ENCODE data around the gene PLA2G2F.

DNA sequence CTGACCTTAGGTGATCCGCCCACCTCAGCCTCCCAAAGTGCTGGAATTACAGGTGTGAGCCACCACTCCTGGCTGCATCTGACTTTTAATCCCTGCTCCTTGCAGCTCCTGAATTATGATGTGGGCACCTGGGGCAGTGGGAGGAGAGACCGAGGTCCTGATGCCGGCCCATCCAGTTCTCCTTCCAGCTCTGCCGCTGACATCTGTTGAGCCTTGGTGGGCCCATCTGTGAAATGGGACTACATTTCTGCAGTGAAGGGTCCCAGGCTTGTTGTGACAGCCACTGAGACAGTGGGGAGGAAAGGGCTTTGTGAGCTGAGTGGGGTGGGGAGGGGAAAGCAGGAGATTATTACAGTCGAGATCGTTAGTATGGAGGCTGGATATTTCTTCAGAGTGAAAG is 11.8 kb downstream of the PLA2G2F start:
- TF ChIP-seq, protein P1, sequence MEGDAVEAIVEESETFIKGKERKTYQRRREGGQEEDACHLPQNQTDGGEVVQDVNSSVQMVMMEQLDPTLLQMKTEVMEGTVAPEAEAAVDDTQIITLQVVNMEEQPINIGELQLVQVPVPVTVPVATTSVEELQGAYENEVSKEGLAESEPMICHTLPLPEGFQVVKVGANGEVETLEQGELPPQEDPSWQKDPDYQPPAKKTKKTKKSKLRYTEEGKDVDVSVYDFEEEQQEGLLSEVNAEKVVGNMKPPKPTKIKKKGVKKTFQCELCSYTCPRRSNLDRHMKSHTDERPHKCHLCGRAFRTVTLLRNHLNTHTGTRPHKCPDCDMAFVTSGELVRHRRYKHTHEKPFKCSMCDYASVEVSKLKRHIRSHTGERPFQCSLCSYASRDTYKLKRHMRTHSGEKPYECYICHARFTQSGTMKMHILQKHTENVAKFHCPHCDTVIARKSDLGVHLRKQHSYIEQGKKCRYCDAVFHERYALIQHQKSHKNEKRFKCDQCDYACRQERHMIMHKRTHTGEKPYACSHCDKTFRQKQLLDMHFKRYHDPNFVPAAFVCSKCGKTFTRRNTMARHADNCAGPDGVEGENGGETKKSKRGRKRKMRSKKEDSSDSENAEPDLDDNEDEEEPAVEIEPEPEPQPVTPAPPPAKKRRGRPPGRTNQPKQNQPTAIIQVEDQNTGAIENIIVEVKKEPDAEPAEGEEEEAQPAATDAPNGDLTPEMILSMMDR (tag by site-specific recombination; IDR thresholded peaks at IDR 0.05): no peak
- TF ChIP-seq ZNF404 (tag by site-specific recombination; IDR thresholded peaks at IDR 0.05) (no peak), RBAK (tag by site-specific recombination; IDR thresholded peaks at IDR 0.05) (no peak), ZNF24 (tag by site-specific recombination; IDR thresholded peaks at IDR 0.05) (no peak), GLI4 (tag by site-specific recombination; IDR thresholded peaks at IDR 0.05) (no peak), ZNF274 (IDR thresholded peaks at IDR 0.05; ENCODE audit: low read length) (no peak), ZNF274 (tag by site-specific recombination; IDR thresholded peaks at IDR 0.05; ENCODE audit: borderline replicate concordance) (no peak), ZNF561 (tag by site-specific recombination; IDR thresholded peaks at IDR 0.05; ENCODE audit: borderline replicate concordance) (no peak), KLF1 (tag by site-specific recombination; IDR thresholded peaks at IDR 0.05) (no peak), ZNF624 (tag by site-specific recombination; IDR thresholded peaks at IDR 0.05) (no peak), ZNF211 (tag by site-specific recombination; IDR thresholded peaks at IDR 0.05; ENCODE audit: low read depth) (no peak), REPIN1 (tag by site-specific recombination; IDR thresholded peaks at IDR 0.05; ENCODE audit: low read depth) (no peak)
- TF ChIP-seq, protein P2, sequence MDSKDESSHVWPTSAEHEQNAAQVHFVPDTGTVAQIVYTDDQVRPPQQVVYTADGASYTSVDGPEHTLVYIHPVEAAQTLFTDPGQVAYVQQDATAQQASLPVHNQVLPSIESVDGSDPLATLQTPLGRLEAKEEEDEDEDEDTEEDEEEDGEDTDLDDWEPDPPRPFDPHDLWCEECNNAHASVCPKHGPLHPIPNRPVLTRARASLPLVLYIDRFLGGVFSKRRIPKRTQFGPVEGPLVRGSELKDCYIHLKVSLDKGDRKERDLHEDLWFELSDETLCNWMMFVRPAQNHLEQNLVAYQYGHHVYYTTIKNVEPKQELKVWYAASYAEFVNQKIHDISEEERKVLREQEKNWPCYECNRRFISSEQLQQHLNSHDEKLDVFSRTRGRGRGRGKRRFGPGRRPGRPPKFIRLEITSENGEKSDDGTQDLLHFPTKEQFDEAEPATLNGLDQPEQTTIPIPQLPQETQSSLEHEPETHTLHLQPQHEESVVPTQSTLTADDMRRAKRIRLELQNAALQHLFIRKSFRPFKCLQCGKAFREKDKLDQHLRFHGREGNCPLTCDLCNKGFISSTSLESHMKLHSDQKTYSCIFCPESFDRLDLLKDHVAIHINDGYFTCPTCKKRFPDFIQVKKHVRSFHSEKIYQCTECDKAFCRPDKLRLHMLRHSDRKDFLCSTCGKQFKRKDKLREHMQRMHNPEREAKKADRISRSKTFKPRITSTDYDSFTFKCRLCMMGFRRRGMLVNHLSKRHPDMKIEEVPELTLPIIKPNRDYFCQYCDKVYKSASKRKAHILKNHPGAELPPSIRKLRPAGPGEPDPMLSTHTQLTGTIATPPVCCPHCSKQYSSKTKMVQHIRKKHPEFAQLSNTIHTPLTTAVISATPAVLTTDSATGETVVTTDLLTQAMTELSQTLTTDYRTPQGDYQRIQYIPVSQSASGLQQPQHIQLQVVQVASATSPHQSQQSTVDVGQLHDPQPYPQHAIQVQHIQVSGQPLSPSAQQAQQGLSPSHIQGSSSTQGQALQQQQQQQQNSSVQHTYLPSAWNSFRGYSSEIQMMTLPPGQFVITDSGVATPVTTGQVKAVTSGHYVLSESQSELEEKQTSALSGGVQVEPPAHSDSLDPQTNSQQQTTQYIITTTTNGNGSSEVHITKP (tag by site-specific recombination; IDR thresholded peaks at IDR 0.05): no peak
- TF ChIP-seq, protein P3, sequence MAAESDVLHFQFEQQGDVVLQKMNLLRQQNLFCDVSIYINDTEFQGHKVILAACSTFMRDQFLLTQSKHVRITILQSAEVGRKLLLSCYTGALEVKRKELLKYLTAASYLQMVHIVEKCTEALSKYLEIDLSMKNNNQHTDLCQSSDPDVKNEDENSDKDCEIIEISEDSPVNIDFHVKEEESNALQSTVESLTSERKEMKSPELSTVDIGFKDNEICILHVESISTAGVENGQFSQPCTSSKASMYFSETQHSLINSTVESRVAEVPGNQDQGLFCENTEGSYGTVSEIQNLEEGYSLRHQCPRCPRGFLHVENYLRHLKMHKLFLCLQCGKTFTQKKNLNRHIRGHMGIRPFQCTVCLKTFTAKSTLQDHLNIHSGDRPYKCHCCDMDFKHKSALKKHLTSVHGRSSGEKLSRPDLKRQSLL (tag by site-specific recombination; IDR thresholded peaks at IDR 0.05): no peak
- TF ChIP-seq, protein P4, sequence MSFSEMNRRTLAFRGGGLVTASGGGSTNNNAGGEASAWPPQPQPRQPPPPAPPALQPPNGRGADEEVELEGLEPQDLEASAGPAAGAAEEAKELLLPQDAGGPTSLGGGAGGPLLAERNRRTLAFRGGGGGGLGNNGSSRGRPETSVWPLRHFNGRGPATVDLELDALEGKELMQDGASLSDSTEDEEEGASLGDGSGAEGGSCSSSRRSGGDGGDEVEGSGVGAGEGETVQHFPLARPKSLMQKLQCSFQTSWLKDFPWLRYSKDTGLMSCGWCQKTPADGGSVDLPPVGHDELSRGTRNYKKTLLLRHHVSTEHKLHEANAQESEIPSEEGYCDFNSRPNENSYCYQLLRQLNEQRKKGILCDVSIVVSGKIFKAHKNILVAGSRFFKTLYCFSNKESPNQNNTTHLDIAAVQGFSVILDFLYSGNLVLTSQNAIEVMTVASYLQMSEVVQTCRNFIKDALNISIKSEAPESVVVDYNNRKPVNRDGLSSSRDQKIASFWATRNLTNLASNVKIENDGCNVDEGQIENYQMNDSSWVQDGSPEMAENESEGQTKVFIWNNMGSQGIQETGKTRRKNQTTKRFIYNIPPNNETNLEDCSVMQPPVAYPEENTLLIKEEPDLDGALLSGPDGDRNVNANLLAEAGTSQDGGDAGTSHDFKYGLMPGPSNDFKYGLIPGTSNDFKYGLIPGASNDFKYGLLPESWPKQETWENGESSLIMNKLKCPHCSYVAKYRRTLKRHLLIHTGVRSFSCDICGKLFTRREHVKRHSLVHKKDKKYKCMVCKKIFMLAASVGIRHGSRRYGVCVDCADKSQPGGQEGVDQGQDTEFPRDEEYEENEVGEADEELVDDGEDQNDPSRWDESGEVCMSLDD (tag by site-specific recombination; IDR thresholded peaks at IDR 0.05): no peak

Data from HEK293 (cell line).